ENCODE measurements around the gene NPNT. TPM values are rescaled to one million over a fixed set of nuclear protein-coding genes. Genes with fewer than 3 reads are reported as not detected.

NPNT gene
- total RNA-seq (2022; extraction: Qiagen RNA extraction; ENCODE audit: low read depth), result 0.19 to 0.41 TPM (median 0.22 TPM) in 5 replicates

GRCh38 chr4:105894660-105895582 is at the start of gene NPNT:
Gene NPNT (plus strand): TSS chr4:105895471. CDS start chr4:105895653, 182 bp downstream.

Other genes with a start within 250 kb of the NPNT start
- gene INTS12, start 186.8 kb upstream of the NPNT start, total RNA-seq (2022; extraction: Qiagen RNA extraction; ENCODE audit: low read depth), result 13.1 to 17.3 TPM (median 13.6 TPM) in 5 replicates
- gene GSTCD, start 186.7 kb upstream of the NPNT start, total RNA-seq (2022; extraction: Qiagen RNA extraction; ENCODE audit: low read depth), result 5.6 to 8.3 TPM (median 7.2 TPM) in 5 replicates